HepG2 (cell line): ENCODE measurements around the gene NEK7. TPM values are rescaled to one million over a fixed set of nuclear protein-coding genes. Genes with fewer than 3 reads are reported as not detected.

Experiments
- ATAC-seq: fragments of 200-7000 bp; cut with Tn5 transposase; 3 replicates; pipeline ENCODE4 v1.9.1; 2020; ENCODE audit warnings: mild to moderate bottlenecking, moderate library complexity
- BruUV-seq: library from RNA; stranded (reverse); fragments of 400-500 nt; replicated peaks from 2 replicates; lab custom pipeline; 2021; lab: Mats Ljungman, UMichigan
- CTCF ChIA-PET: fragments of 300-600 bp; formaldehyde crosslinking; extraction: SDS; loops from one replicate; lab custom pipeline; 2021; ENCODE audit warnings: low total read pairs, inconsistent platforms, low intra/inter-chr PET ratio; lab: Yijun Ruan, JAX
- POLR2A ChIA-PET: fragments of 350-600 bp; sonication (Branson Sonifier 250); formaldehyde crosslinking; loops from one replicate; lab custom pipeline; 2020; ENCODE audit warnings: antibody characterized with exemption, inconsistent platforms; lab: Yijun Ruan, JAX
- DNase-seq: peaks from one replicate; pipeline ENCODE4 v3.0.0-alpha.2; 2015; ENCODE audit warnings: low spot score
- FAIRE-seq: peaks from 3 replicates; lab custom pipeline; 2011; peaks lifted over from hg19 to GRCh38; lab: Jason Lieb, UNC
- H2AFZ ChIP-seq: one replicate; pipeline ENCODE4 v1.6.1; 2011; ENCODE audit warnings: low read length, inconsistent platforms
- H3K27ac ChIP-seq: fragments of 300-600 bp; 3 replicates; pipeline ENCODE4 v1.8.0; 2011; ENCODE audit warnings: mixed run types, mild to moderate bottlenecking, mixed read lengths, low read length, inconsistent platforms; ENCODE audit not compliant: insufficient read depth; ENCODE audit errors: extremely low read length
- H3K27me3 ChIP-seq, 2 experiments: fragments of 200-600 bp in 1 of 2; 2 replicates in 1 of 2; 3 replicates in 1 of 2; pipeline versions ENCODE4 v1.6.0 to v1.8.0; 2011; ENCODE audit warnings: low read length in 2 of 2, mild to moderate bottlenecking in 2 of 2, moderate library complexity in 2 of 2, inconsistent platforms in 1 of 2; ENCODE audit not compliant: insufficient read depth in 2 of 2, control insufficient read depth in 1 of 2
- H3K36me3 ChIP-seq, 2 experiments: fragments of 200-600 bp in 1 of 2; replicated peaks in 1 of 2; 2 replicates in 1 of 2; 3 replicates in 1 of 2; pipeline versions ENCODE4 v1.5.1 to v1.8.0; 2011; ENCODE audit warnings: low read length in 2 of 2, inconsistent platforms in 1 of 2; ENCODE audit not compliant: insufficient read depth in 2 of 2, control insufficient read depth in 1 of 2
- H3K4me1 ChIP-seq: 2 replicates; pipeline ENCODE4 v1.5.1; 2012; ENCODE audit warnings: low read length, inconsistent platforms; ENCODE audit not compliant: insufficient read depth
- H3K4me2 ChIP-seq: 2 replicates; pipeline ENCODE4 v1.6.0; 2011; ENCODE audit warnings: low read depth, low read length, inconsistent platforms
- H3K4me3 ChIP-seq, 3 experiments: fragments of 200-600 bp in 1 of 3; sonication (generic), shearing (Covaris generic) in 1 of 3; replicated peaks in 1 of 3; 2 replicates each; pipeline ENCODE4 v1.5.1; 2011 to 2016; ENCODE audit warnings: low read length in 3 of 3, inconsistent platforms in 2 of 3, low read depth in 2 of 3, mild to moderate bottlenecking in 2 of 3, control low read depth in 1 of 3, mixed read lengths in 1 of 3; ENCODE audit not compliant: insufficient read depth in 1 of 3
- H3K79me2 ChIP-seq: one replicate; pipeline ENCODE4 v1.6.1; 2011; ENCODE audit warnings: low read length, inconsistent platforms; ENCODE audit not compliant: insufficient read depth
- H3K9ac ChIP-seq: 2 replicates; pipeline ENCODE4 v1.6.0; 2011; ENCODE audit warnings: mild to moderate bottlenecking, low read depth, low read length, inconsistent platforms; ENCODE audit not compliant: insufficient read depth
- H3K9me3 ChIP-seq: 2 replicates; pipeline ENCODE4 v1.5.1; 2012; ENCODE audit warnings: mild to moderate bottlenecking, low read length
- H4K20me1 ChIP-seq: 2 replicates; pipeline ENCODE4 v1.6.0; 2011; ENCODE audit warnings: inconsistent platforms, mild to moderate bottlenecking, low read length, moderate library complexity; ENCODE audit not compliant: insufficient read depth
- KDM2A ChIP-seq: sonication (generic); formaldehyde crosslinking; IDR thresholded peaks from 2 replicates; pipeline ENCODE4 v1.4.0; 2020; ENCODE audit warnings: low read depth, missing genetic modification reagents, borderline replicate concordance
- KLF6 ChIP-seq: IDR thresholded peaks from 2 replicates; pipeline ENCODE4 v1.8.0; 2016; ENCODE audit warnings: missing biosample characterization, missing genetic modification reagents
- MAFK ChIP-seq, 2 experiments: IDR thresholded peaks in 1 of 2; conservative IDR thresholded peaks in 1 of 2; 2 replicates each; pipeline ENCODE4 v1.6.1; 2011; ENCODE audit warnings: improper control_type of control experiment in 2 of 2, low read length in 2 of 2
- NFIB ChIP-seq: sonication (generic); formaldehyde crosslinking; IDR thresholded peaks from 2 replicates; pipeline ENCODE4 v1.9.0; 2021; ENCODE audit warnings: missing genetic modification reagents, mild to moderate bottlenecking, borderline replicate concordance
- POLR2G ChIP-seq: fragments of 200-400 bp; formaldehyde crosslinking; IDR thresholded peaks from 2 replicates; pipeline ENCODE4 v1.6.1; 2018; ENCODE audit warnings: mild to moderate bottlenecking, low read depth, low read length, moderate library complexity
- PRMT3 ChIP-seq: sonication (generic); formaldehyde crosslinking; IDR thresholded peaks from 2 replicates; pipeline ENCODE4 v1.8.1; 2022; ENCODE audit warnings: low read depth, mild to moderate bottlenecking, moderate library complexity, missing genetic modification reagents, borderline replicate concordance
- SNAPC4 ChIP-seq: sonication (generic); formaldehyde crosslinking; IDR thresholded peaks from 2 replicates; pipeline ENCODE4 v1.4.0; 2020; ENCODE audit warnings: mild to moderate bottlenecking, missing genetic modification reagents
- ZBTB2 ChIP-seq: sonication (generic); formaldehyde crosslinking; IDR thresholded peaks from 2 replicates; pipeline ENCODE4 v1.8.0; 2022; ENCODE audit warnings: low read depth, missing genetic modification reagents
- ZFP36 ChIP-seq: fragments of 150-350 bp; IDR thresholded peaks from 2 replicates; pipeline ENCODE4 v1.6.1; 2018; ENCODE audit warnings: borderline replicate concordance, low read length, low read depth; ENCODE audit not compliant: partially characterized antibody
- ZFYVE20 ChIP-seq: sonication (generic); formaldehyde crosslinking; IDR thresholded peaks from 2 replicates; pipeline ENCODE4 v1.8.0; 2023; ENCODE audit warnings: low read depth, mild to moderate bottlenecking, moderate library complexity, missing genetic modification reagents, borderline replicate concordance
- ZNF414 ChIP-seq: sonication (generic); formaldehyde crosslinking; IDR thresholded peaks from 2 replicates; pipeline ENCODE4 v1.5.0; 2020; ENCODE audit warnings: missing genetic modification reagents
- ZNF558 ChIP-seq: sonication (generic); formaldehyde crosslinking; IDR thresholded peaks from 2 replicates; pipeline ENCODE4 v1.9.0; 2022; ENCODE audit warnings: mild to moderate bottlenecking, missing genetic modification reagents, borderline replicate concordance
- WGBS: methylation state at CpG from one replicate; pipeline ENCODE4 v1.1.6; 2017; ENCODE audit warnings: low lambda C conversion rate; 5-methylcytosine and 5-hydroxymethylcytosine counted together
- in situ Hi-C: cut with HindIII; loops from 2 replicates; pipeline ENCODE4 v1.10.0; 2017; ENCODE audit warnings: low pct_unique_long_range_greater_than_20kb; ENCODE audit not compliant: extremely low pct_ligation_motif_present
- intact Hi-C: fragments of 100-400 bp; cut with micrococcal nuclease; formaldehyde crosslinking; loops from one replicate; pipeline ENCODE4 v1.10.0; 2022; ENCODE audit not compliant: unreplicated experiment
- polyA plus RNA-seq, 8 experiments: library from polyadenylated mRNA; depleted of rRNA in 3 of 8; stranded (reverse) in 7 of 8; unstranded in 1 of 8; fragments of >200 nt; fragmentation: Illumina TruSeq in 4 of 8; extraction: Trizol in 4 of 8; gene quantifications; 2 replicates each; pipeline versions ENCODE4 v1.2.1 to v1.2.3, GENCODE V29; 2011 to 2016; ENCODE audit warnings: low read depth in 4 of 8, missing spikeins in 1 of 8, mixed read lengths in 1 of 8; ENCODE audit not compliant: insufficient read depth in 1 of 8
- total RNA-seq, 5 experiments: library from RNA; depleted of rRNA; stranded (reverse); fragments of >200 nt; fragmentation: Illumina TruSeq; extraction: Trizol; gene quantifications; 2 replicates each; pipeline ENCODE4 v1.2.3, GENCODE V29; 2016; ENCODE audit warnings: low read depth in 1 of 5

The NEK7 gene
- total and polyA plus RNA-seq, 2 of the 13 experiments (the other 11 are each of a cell fraction or from before 2014, with no cell fraction given): 18.1 to 19.2 TPM

GRCh38 chr1:198178615-198179014 is 21.8 kb downstream of the NEK7 start (continued):
- TF ChIP-seq SNAPC4 (CRISPR knock-in tag): no peak
- TF ChIP-seq KLF6: no peak
- TF ChIP-seq ZFYVE20: no peak
- no peak for TF ChIP-seq PRMT3
- no peak for TF ChIP-seq ZBTB2 (CRISPR knock-in tag)
- no peak for TF ChIP-seq KDM2A

GRCh38 chr1:198179556-198179981 is 22.8 kb downstream of the NEK7 start:
- POLR2A ChIA-PET: no interaction called here
- Histone ChIP-seq H3K4me3 (no peak overlapping the region), H3K4me2 (no peak overlapping the region), H3K27ac (no peak overlapping the region), H3K9me3 (no peaks in the 10 kb centered on the region), H4K20me1 (no peaks in the 10 kb centered on the region), H3K36me3 (no peaks in the 10 kb centered on the region), H3K27me3 (no peaks in the 10 kb centered on the region), H3K4me1 (peaks cover 3% of the 10 kb centered on the region; the same call in 1 of the 2 replicates)
- 88% methylated on average over 2 of the region's 2 CpGs for WGBS
- DNase-seq: no peak
- CTCF ChIA-PET: no interaction called here
- no peak for ATAC-seq
- intact Hi-C loops: no loop called here
- no peak for FAIRE-seq
- TF ChIP-seq ZNF558 (CRISPR knock-in tag) (no peak), ZFP36 (no peak), NFIB (CRISPR knock-in tag) (no peak), ZNF414 (CRISPR knock-in tag) (no peak), MAFK (conservative IDR thresholded peaks at IDR 0.05 in 1 of 2, IDR thresholded peaks at IDR 0.05 in 1 of 2; ENCODE audit: low read length in 2 of 2) (no peak), POLR2G (no peak)
- TF ChIP-seq, all 625 proteins: peak for 0
- no peak overlapping the region for H3K9ac ChIP-seq
- H2AFZ ChIP-seq: no peak overlapping the region
- H3K79me2 ChIP-seq: peaks cover 33% of the 10 kb centered on the region
- in situ Hi-C loops: no loop called here
- BruUV-seq: no TSS peak
